ENCODE results near the gene CFAP46.
"Not testable (repeated sequence)": the region's sequence is repeated elsewhere in the genome, so short reads cannot be mapped to it uniquely, and the experiment has no call there.

The CFAP46 gene

DNA sequence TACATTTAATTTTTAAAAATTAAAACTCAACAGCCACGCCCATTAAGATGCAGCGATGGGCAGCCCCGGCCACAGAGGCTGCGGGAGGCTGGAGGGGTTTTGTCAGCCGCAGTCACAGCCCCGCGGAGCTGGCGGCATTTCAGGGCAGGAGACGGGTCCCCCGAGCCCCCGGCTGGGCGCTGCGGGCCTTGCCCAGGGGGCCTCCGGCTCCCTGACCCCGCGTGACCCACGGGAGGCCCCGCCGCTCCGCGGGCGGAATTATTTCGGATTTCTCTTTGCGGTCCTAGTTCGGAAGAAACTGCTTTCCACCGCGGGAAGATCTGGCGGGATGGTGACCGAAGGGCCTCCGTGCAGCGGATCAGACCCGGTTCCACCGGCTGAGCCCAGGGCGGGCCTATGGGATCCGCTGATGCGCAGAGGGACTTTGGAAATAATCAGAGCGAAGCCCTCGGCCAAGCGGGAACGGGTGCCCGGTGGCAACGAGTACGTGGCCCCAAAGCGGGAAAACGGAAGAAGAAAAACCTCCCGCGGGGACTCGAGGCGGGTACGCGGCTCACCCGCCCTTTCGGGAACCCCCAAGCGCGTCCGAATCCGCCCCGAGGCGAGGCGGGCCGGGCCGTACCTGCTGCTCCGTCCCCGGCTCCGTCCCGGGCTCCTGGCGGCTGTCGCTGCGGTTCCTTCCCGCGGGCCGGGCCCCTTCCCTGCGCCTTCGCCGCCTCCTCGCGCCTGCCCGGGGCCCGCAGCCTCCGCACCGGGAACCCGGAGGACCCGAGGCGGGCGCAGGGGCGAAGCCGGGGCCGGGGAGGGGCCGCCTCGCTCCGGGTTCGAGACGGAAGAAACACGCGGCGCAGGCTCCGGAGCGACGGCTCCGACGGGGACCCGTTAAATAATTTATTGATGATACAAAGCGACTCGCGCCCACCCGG is 158.2 kb downstream of the CFAP46 start:
- DNase-seq, result no peak

DNA sequence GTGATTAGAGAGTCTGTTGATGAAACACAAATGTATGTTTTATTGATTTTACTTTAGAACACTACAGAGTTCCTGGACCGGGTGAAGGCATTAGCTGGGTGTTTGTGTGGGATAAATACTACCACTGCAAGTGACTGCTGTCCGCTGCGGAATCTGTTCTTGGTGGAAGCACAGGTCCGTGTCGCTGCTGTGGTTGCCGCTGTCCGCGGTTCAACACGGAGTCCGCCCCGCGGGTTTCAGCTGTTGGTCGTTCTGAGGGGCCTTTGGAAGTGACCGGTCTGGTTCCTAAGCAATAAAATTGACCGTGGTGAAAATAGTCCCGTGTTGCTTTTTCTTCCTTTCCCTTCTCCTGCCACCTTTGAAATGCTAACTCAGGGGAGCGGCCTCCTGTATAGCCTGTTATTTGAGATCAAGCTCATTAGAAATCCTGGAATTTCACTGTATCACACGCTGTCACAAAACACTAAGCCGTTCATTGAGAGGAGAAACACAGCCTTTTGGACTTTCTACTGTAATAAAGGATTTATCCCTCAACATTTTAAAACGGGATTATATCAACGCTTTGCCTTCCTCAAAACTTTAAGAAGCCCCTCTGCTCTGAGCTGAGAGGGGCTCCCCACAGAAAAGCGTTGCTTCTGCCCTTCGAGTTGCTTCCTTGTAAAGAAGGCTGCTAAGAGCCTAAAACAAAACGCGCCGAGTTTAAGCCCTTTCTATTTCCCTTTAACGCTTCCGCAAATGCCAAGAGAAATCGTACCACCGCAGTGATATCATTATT is 159.0 kb downstream of the CFAP46 start:
- DNase-seq, result no peak

DNA sequence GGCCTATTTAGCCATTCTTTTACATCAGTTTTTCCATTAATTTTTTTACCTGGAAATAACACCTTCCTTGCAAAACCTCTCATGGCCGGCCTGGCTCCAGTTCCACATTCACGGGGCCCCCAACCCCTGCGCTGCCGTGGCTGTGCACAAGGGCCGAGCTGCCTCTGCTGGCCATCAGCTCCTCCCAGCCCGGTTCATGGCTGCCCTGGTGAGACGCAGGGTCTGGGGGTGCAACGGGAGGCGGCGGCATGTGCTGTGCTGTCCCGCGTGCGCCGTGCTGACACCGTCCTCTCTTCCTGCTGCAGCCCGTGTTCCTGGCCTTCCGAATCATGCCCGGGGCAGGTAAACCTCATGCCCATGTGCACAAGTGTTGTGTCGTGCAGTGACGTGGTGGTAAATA is 160.8 kb downstream of the CFAP46 start:
- DNase-seq, result no peak

DNA sequence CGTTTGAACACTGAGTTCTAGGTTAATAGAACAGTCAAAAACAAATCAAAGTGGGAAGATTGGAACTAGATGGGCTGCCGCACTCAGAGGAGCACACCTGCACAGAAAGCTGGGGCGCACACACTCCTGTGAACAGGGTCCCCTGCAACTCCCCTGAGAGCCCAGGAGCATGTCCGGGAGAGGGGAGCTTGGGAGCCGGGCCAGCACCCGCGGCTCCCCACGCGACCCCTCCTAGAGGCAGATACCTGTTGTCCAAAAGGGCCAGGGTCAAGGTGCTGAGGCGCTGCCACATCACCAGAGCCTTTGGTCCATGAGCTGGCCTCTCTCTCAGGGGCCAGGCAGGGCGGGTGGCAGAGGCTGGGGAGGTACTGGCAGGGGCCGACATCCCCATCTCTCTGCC is 162.0 kb downstream of the CFAP46 start:
- no peak for DNase-seq

DNA sequence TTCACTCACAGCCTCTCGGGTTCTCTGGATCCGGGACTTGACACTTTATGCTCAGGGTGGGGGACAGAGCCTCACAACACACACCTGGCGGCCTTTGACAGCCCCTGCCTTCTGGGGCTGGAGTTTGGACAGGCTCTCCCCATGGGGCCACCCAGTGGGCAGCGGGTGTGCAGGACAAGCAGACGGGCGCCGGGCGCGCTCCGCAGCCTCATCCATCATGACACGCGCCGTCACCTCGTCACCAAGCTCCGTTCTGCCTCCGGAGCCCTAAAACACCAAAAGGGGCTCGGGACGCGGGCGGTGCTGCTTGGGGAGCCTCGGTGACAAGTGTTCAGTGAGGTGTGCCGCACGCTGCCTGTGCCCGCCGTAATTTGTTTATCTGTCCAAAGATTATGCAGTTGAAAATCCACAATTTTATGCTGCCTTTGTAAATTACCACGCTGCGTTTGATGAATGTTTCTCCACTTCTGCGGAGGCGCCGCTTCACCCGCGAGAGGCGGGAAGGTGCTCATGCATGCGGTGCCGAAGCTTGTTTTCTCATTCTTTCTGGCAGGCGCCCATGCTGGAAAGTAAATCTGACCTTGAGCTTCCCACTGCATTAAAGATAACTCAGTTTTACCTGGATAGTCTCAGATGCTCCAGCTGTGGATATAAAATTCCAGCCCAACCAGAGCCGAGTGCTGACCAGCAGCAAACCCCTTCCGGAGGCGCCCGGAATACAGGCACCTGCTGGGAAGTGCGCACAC is 162.6 kb downstream of the CFAP46 start:
- DNase-seq, result no peak

DNA sequence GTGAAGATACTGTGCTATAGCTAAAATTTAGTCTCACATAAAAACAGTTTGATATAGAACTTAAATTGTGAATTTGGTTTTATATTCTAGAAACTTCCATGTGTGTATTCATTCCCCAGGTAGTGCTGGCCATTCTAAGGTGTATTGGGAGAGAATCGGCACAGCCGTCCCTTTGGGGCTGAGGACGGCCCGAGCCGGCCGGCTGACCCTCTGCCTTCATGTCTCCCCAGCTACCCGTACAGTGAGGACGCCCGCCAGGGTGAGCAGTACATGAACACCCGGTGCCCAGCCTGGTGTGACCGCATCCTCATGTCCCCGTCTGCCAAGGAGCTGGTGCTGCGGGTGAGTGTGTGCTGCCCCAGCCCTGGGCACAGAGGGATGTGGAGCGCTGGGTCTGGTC is 164.9 kb downstream of the CFAP46 start:
- no peak for DNase-seq

DNA sequence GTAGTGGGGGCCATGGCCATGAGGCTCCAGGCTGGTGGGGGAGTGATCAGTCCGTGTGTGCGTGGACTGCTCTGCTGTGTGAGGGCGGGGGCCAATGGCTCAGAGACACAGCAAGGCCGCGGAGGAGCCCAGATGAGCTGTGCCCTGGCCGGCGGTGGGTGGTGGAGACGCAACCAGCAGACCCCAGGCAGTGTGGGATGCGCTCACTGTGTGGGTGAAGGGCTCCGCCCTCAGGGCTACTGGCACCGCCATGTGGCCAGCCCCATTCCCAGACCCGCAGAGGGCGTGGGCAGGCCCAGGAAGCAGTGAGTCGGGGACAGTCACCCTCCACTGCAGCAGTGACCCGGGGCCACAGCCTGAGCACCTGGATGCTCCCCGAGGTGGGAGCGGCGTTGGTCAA is 165.5 kb downstream of the CFAP46 start:
- DNase-seq, result no peak

DNA sequence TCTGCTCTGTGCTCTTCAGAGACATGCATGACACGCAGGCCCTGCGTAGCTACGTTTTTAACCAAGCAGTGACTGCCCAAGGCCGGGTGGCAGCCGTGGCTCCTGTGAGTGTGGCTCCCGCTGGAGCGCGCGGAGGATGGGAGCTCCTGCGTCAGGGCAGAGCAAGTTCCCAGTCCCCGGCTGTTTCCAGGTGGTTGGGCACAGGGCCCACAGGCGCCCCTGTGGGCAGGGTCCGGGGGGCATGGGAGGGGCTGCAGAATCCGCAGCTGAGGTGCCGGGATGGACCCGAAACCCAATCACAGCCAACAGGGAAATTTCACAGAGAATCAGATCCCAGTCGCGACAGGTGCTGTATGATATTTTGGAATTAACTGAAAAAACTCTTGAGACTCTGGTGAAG is 166.2 kb downstream of the CFAP46 start:
- DNase-seq, result no peak

DNA sequence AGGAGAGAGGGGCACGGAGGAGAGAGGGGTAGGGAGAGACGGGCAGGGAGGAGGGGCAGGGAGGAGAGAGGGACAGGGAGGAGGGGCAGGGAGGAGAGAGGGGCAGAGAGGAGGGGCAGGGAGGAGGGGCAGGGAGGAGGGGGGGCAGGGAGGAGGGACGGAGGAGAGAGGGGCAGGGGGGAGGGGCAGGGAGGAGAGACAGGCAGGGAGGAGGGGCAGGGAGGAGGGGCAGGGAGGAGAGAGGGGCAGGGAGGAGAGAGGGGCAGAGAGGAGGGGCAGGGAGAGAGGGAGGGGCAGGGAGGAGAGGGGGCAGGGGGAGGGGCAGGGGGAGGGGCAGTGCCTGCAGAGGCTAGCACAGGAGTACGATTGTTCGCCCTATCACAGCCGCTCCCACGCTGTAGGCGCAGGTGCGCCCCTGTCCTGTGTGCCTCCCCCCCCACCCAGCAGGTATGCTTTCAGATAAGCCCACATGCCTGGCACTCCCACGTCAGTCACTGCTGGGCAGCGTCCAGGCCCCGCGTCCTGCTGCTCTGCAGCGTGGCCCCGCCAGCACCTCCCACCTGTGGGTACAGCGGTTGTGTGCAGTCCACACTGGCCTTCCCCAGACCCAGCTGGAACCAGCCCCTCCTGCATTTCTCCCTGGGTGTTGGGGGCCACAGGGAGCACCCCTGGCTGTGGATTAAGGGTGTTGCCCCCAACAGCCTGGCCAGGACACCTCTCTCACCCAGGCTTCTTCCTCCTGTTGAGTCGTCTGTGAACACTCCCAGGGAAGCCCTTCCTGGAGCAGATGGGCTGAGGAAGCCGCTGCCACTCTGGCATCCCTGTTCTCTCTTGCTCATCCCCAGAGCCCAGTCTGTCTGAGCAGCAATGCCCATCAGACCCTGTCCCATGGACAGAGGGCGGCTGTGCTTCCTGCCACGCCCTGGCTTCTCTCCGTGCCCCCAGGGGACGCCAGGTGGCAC is 167.2 kb downstream of the CFAP46 start:
- DNase-seq, result peak; percentile 31

DNA sequence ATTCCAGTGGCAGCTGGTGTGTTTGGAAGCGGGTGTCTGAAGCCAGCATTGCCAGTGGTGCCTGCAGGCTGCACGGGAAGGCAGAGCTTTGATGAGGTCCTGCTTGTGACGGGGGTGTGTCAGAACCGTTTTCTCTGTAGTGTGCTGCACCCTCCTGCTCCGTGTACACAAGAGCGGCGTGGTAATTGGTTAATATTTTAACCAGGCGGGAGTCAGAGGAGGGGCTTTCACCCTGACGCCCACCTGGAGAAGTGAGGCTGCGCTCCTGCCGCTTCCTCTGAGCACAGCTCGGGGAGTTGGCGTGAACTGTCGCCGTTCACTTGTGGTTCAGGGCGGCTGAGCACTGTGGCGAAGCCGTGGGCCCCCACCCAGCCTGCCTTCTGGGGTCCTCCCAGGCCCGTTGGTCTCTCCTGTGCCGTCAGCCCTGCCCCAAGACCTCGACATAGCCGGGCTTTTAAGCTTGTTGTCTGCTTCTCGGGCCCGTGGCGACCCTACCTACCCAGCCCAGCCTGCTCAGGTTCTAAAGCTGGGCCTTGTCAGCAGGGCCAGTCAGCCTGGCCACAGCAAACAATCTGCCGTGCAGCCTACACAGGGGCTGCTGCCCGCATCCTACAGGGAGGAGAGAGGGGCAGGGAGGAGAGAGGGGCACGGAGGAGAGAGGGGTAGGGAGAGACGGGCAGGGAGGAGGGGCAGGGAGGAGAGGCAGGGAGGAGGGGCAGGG is 168.0 kb downstream of the CFAP46 start:
- DNase-seq, result no peak

DNA sequence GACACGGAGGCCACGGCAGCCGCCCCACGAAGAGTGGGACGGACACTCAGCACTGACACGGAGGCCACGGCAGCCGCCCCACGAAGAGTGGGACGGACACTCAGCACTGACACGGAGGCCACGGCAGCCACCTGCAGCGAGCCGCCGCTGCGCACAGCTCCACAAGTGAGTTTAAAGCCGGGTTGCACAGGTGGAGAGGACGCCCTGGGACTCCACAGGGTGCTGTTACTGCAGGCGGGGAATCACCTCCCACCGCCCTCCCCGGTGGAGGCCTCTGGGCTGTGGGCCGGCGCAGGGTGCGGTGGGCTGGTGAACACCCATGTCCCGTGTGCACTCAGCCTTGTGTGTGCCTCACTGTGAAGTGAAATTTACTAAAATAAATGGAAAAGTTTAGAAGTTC is 169.6 kb downstream of the CFAP46 start:
- not testable (repeated sequence) for DNase-seq

DNA sequence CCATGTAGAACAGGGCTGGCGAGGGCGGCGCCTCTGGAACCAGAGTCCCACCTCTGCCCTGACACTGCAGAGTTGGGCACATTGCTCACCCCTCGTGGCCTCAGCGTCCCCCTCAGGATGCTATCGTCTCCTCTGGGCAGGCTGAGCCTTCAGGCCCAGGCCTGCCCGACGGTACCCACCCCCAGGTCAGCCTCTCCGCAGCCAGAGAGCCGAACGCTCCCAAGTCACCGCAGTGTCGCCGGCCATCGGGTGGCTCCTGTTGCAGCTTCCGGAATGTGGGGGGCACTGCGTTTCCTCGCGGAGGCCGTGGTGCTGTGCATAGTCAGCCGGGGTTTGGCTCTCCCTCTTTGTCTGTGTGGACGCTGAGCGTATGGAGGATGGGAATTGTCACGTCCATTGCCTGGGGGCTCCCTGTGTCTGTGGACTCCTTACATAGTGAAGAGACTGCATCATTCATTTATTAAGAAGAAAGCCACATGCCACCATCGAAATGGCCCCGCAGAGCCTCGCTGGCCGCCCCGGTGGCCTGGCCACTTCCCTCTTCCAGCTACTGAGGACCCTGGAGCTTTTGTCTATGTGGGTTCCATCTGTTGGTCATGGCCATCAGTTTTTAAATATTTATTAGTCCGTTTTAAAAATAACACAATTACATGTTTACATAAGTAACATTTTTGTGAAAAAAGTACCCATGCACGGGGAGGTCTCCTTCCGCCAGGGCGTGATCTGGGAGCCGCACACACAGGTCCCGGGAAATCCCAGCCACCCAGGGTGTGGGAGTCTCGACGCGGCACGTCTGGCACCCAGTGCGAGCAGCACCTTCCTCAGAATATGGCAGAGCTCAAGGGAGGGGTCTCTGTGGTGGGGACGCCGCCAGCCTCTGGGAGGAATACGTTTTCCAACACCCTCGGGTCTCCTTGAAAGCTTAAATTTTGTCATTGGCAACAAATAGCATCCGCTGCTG is 172.0 kb downstream of the CFAP46 start:
- DNase-seq, result no peak

DNA sequence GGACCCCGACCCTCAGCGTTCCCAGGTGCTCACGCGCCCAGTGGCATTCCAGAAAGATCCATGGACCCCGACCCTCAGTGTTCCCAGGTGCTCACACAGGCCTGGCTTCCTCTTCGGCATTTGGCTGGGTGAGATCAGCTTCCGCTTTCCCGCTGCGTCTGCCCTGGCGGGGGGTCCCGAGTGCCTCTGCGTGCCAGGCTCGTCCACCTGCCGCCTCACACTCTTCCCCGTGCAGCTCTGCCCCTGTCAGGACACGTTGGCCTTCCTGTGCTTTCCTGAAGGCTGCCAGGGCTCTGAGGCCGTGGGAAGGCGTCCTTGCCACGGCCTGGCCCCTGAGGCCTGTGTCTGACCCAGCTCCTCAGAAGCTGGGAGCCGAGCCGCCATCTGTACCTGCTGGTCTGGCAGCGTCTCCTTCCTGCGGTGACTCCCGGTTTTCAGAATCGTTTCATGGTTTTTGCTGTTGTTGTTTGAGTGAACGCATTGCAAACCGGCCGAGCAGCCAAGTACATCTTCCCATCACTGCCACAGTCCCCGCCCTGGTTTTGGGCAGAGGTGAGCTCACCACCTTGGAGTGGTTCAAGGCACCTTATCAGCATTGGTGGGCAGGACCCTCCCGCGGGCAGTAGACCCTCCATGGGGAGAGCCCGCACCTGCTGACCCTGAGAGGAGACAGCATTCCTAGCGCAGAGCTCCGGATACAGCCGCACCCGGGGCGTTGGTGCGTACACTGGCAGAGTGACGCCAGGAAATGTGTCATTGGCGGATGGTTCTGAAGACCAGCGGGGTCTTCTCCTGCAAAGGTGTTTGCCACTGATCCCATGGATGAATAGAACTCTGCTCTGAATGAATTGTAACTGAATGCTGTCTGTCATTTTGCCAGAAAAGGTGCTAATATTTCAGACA is 173.8 kb downstream of the CFAP46 start:
- DNase-seq, result no peak

DNA sequence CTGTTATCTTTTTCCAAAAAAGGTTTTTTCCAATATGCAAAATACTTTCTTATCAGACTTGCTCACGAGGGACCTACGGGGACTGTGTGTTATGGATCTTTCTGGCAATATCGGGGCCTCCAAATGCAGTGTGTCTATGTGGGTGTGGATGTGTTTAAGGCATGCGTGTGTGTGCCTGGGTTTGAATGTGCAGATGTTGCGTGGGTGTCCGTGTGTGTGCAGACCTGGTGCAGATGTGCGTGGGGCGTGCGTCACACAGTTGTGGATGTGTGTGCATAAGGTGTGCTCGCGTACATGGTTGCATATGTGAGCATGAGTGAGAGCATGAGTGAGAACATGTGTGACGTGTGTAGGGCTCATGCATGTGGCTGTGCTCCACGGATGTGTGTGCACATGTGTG is 176.1 kb downstream of the CFAP46 start:
- DNase-seq, result no peak

DNA sequence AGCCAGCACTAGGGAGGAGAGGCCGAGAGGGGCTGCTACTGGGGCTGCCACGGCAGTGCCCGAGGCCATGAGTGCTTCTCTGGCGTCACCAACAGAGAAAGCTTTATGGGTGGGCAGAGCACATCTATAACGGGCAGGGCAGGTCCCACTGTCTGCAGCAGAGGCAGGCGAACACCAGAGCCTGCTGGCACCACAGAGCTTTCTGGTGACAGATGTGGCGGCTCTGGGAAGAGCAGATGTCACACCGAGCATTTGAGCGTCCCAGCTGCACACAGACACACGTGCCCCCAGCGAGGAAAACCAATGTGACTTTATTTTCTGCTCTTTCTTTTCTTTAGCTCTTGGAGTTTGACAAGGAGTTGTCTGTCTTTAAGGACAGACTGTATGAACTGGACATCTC is 176.9 kb downstream of the CFAP46 start:
- DNase-seq, result no peak

DNA sequence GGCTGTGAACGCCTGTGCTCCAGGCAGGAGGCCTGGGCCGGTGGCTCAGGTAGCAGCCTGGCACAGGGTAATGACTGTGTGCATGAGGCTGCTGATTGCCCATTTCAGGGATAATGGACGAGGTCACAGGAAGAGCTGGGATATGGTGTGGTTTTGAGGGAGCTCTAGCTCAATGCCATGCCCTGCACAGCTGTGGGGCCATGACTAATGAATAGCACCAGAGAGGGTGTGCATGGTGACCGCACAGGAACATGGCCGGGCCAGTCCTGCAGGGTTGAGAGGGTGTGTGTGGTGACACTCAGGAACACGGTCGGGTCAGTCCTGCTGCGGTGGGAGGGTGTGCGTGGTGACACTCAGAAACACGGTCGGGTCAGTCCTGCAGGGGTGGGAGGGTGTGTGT is 178.3 kb downstream of the CFAP46 start:
- no peak for DNase-seq

DNA sequence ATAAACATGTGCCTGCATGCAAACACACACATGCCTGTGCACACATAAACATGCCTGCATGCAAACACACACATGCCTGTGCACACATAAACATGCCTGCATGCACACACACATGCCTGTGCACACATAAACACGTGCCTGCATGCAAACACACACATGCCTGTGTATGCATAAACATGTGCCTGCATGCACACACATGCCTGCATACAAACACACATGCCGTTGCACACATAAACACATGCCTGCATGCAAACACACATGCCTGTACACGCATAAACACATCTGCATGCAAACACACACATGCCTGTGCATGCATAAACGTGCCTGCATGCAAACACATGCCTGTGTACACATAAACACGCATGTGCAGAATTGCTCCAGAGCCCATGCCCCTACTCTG is 178.8 kb downstream of the CFAP46 start:
- no peak for DNase-seq

DNA sequence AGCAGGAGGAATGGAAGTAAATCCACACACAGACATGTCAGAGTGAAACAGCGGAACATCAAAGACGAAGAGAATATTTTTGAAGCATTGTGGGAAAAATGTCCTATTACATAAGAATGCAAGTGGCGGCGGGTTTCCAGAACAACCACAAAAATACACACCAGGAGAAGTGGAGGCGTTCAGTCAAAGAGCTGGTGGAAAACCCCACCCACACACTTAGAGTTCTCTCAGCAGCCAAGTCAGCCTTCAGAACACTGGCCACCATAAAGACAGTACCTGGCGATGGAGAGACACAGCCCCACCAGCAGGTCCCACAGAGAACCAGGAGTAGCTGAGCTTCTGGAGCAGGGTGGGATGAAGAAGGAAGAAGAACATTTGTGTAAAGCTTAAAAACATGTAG is 180.1 kb downstream of the CFAP46 start:
- DNase-seq, result no peak

DNA sequence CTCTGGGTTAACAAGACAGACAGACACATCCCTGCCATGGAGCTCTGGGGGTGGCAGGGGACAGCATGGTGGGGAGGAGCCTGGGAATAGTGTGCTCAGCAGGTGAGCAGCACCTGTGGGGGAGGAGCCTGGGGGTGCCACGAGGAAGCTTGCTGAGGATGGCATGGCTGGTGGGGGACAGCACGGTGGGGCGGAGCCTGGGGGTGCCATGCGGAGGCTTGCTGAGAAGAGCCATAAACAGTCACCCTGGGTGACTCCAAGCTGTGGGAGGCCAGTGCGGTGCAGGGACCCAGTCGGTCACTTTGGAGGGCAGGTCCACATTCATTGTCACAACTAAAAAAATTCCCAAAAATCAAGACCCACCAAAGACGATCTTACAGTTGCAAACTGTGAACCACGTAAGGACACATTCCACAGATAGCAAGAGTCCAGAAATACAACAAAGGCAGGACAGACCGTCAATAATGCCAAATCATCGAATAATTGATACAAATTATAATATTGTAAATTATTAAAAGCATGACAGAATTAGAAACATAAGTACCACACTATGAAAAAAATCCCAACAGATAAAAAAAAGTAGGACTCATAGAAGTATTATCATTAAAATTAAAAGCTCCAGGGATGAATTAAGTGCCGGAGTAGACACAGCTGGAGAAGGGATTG is 180.8 kb downstream of the CFAP46 start:
- DNase-seq, result no peak
